ENCODE results near the gene MOB3A. TPM values are rescaled to one million over a fixed set of nuclear protein-coding genes. Genes with fewer than 3 reads are reported as not detected.
"Not testable (repeated sequence)": the region's sequence is repeated elsewhere in the genome, so short reads cannot be mapped to it uniquely, and the experiment has no call there.

Gene MOB3A
- polyA plus RNA-seq, 1 donor from 2014 or later = 136 TPM

- peaks cover 8% of the 10 kb centered on the region for H3K36me3 Mint-ChIP-seq
- no peaks in the 10 kb centered on the region for H3K9me3 Mint-ChIP-seq
- H3K4me1 Mint-ChIP-seq = peaks cover 5 to 8% (median 6%) of the 10 kb centered on the region in 3 donors
- no peaks in the 10 kb centered on the region for H3K27me3 Mint-ChIP-seq
- H3K4me3 Mint-ChIP-seq = peak overlapping the region in 1 of 4 donors; percentile 30
- H3K27ac Mint-ChIP-seq = peak overlapping the region in 1 of 3 donors; percentile 50
Observed at GRCh38 chr19:2101417-2102335, 5.5 kb upstream of the MOB3A start.

GRCh38 chr19:2100719-2101061 lies 4.6 kb upstream of the MOB3A start:
- Mint-ChIP-seq H3K4me3 (no peak overlapping the region), H3K36me3 (peaks cover 6% of the 10 kb centered on the region), H3K9me3 (no peaks in the 10 kb centered on the region), H3K27ac (no peak overlapping the region), H3K27me3 (no peaks in the 10 kb centered on the region), H3K4me1 (peaks cover 5 to 11% (median 6%) of the 10 kb centered on the region in 3 donors)

GRCh38 chr19:2099937-2100718 lies 4.0 kb upstream of the MOB3A start:
- H3K36me3 Mint-ChIP-seq = peaks cover 3% of the 10 kb centered on the region
- H3K27ac Mint-ChIP-seq = peak overlapping the region in 1 of 3 donors; percentile 53

GRCh38 chr19:2099054-2099501 lies 3.0 kb upstream of the MOB3A start:
- H3K27ac Mint-ChIP-seq = peak overlapping the region in 1 of 3 donors; percentile 53
- H3K27me3 Mint-ChIP-seq = no peaks in the 10 kb centered on the region
- peaks cover 3% of the 10 kb centered on the region for H3K36me3 Mint-ChIP-seq
- H3K4me1 Mint-ChIP-seq = peaks cover 10 to 22% (median 13%) of the 10 kb centered on the region in 3 donors
- no peak overlapping the region for H3K4me3 Mint-ChIP-seq
- no peaks in the 10 kb centered on the region for H3K9me3 Mint-ChIP-seq

More at GRCh38 chr19:2099937-2100718, 4.0 kb upstream of the MOB3A start:
- H3K9me3 Mint-ChIP-seq = no peaks in the 10 kb centered on the region
- H3K27me3 Mint-ChIP-seq = no peaks in the 10 kb centered on the region
- H3K4me1 Mint-ChIP-seq = peaks cover 5 to 11% (median 6%) of the 10 kb centered on the region in 3 donors
- no peak overlapping the region for H3K4me3 Mint-ChIP-seq

- Mint-ChIP-seq H3K36me3 (peaks cover 3% of the 10 kb centered on the region), H3K27me3 (no peaks in the 10 kb centered on the region), H3K27ac (peak overlapping the region; percentile 28 to 100 (median 63)), H3K9me3 (no peaks in the 10 kb centered on the region), H3K4me1 (peaks cover 18 to 23% (median 20%) of the 10 kb centered on the region in 3 donors), H3K4me3 (peak overlapping the region in 2 of 4 donors; percentile 23 to 60)
Observed at GRCh38 chr19:2097886-2098327, 1.8 kb upstream of the MOB3A start.

GRCh38 chr19:2097203-2097885 lies 1.2 kb upstream of the MOB3A start:
- Mint-ChIP-seq H3K4me3 (peak overlapping the region; percentile 86 to 99 (median 94)), H3K4me1 (peaks cover 20 to 23% (median 22%) of the 10 kb centered on the region in 3 donors), H3K9me3 (no peaks in the 10 kb centered on the region), H3K36me3 (peaks cover 3% of the 10 kb centered on the region), H3K27me3 (peaks cover 2% of the 10 kb centered on the region), H3K27ac (peak overlapping the region; percentile 28 to 100 (median 94))

- H3K27ac Mint-ChIP-seq = peak within 1 kb of the TSS; percentile 98 to 100 (median 98)
- H3K4me3 Mint-ChIP-seq = peak within 1 kb of the TSS; percentile 93 to 99 (median 98)
- no peaks in the 10 kb centered on the region for H3K9me3 Mint-ChIP-seq
- peaks cover 3% of the 10 kb centered on the region for H3K36me3 Mint-ChIP-seq
- H3K27me3 Mint-ChIP-seq = peaks cover 2% of the 10 kb centered on the region
- H3K4me1 Mint-ChIP-seq = peaks cover 22 to 26% (median 23%) of the 10 kb centered on the region in 3 donors
Observed at GRCh38 chr19:2096480-2097202, 515 bp upstream of the MOB3A start, which contains the start of gene IZUMO4. IZUMO4 (plus strand) TSS chr19:2096915; CDS start chr19:2096946, 31 bp downstream.

GRCh38 chr19:2091926-2092525 lies 4.1 kb downstream of the MOB3A start:
- Mint-ChIP-seq H3K4me3 (peak overlapping the region; percentile 25 to 99 (median 52)), H3K27ac (peak overlapping the region; percentile 81 to 100 (median 98))
- H3K9me3 Mint-ChIP-seq = not testable (repeated sequence)

GRCh38 chr19:2089727-2090053 lies 6.4 kb downstream of the MOB3A start:
- H3K27me3 Mint-ChIP-seq = peaks cover 5% of the 10 kb centered on the region
- peaks cover 53 to 68% (median 64%) of the 10 kb centered on the region in 3 donors for H3K4me1 Mint-ChIP-seq
- peak overlapping the region; percentile 100 for H3K27ac Mint-ChIP-seq
- peak overlapping the region; percentile 79 to 97 (median 95) for H3K4me3 Mint-ChIP-seq
- peaks cover 12% of the 10 kb centered on the region for H3K36me3 Mint-ChIP-seq
- H3K9me3 Mint-ChIP-seq = peaks cover 0 to 4% (median 0%) of the 10 kb centered on the region in 3 donors

More at GRCh38 chr19:2091926-2092525, 4.1 kb downstream of the MOB3A start:
- not testable (repeated sequence) for H3K27me3 Mint-ChIP-seq, H3K36me3 Mint-ChIP-seq
- peaks cover 50 to 58% (median 55%) of the 10 kb centered on the region in 3 donors for H3K4me1 Mint-ChIP-seq

- H3K4me1 Mint-ChIP-seq = peaks cover 47 to 63% (median 61%) of the 10 kb centered on the region in 3 donors
- peaks cover 5% of the 10 kb centered on the region for H3K27me3 Mint-ChIP-seq
- peak overlapping the region; percentile 100 for H3K27ac Mint-ChIP-seq
- peak overlapping the region; percentile 79 to 97 (median 95) for H3K4me3 Mint-ChIP-seq
- H3K36me3 Mint-ChIP-seq = peaks cover 9% of the 10 kb centered on the region
- peaks cover 0 to 4% (median 0%) of the 10 kb centered on the region in 3 donors for H3K9me3 Mint-ChIP-seq
Observed at GRCh38 chr19:2089001-2089711, 7.0 kb downstream of the MOB3A start.

- peak overlapping the region; percentile 100 for H3K27ac Mint-ChIP-seq
- H3K36me3 Mint-ChIP-seq = peaks cover 9% of the 10 kb centered on the region
- H3K4me1 Mint-ChIP-seq = peaks cover 50 to 59% (median 51%) of the 10 kb centered on the region in 3 donors
- peaks cover 3% of the 10 kb centered on the region for H3K27me3 Mint-ChIP-seq
- H3K9me3 Mint-ChIP-seq = peaks cover 0 to 4% (median 0%) of the 10 kb centered on the region in 3 donors
- peak overlapping the region; percentile 76 to 100 (median 97) for H3K4me3 Mint-ChIP-seq
Observed at GRCh38 chr19:2087621-2088100, 8.5 kb downstream of the MOB3A start.

GRCh38 chr19:2086695-2087620 lies 9.2 kb downstream of the MOB3A start:
- H3K27me3 Mint-ChIP-seq, H3K36me3 Mint-ChIP-seq: not testable (repeated sequence)

More at GRCh38 chr19:2086695-2087620, 9.2 kb downstream of the MOB3A start:
- Mint-ChIP-seq H3K4me3 (peak overlapping the region; percentile 76 to 100 (median 97)), H3K27ac (peak overlapping the region; percentile 100), H3K4me1 (peaks cover 53 to 55% (median 55%) of the 10 kb centered on the region in 3 donors)
- H3K9me3 Mint-ChIP-seq = not testable (repeated sequence)
